Uterus (tissue), 2 donors: ENCODE results near the gene MUC13.

Source experiments
- CTCF ChIP-seq, 4 experiments: fragments of 200-600 bp in 2 of 4; fragments of 450-650 bp in 2 of 4; sonication (generic) in 2 of 4; IDR thresholded peaks; one replicate each; pipeline ENCODE4 v1.5.1; 2016 to 2019; ENCODE audit warnings: antibody characterized with exemption in 4 of 4, mild to moderate bottlenecking in 2 of 4, moderate library complexity in 1 of 4
- POLR2A ChIP-seq, 2 donors: fragments of 450-650 bp; IDR thresholded peaks; one replicate each; pipeline ENCODE4 v1.6.1; 2016; ENCODE audit warnings: antibody characterized with exemption in 2 of 2, mild to moderate bottlenecking in 1 of 2, moderate library complexity in 1 of 2

GRCh38 chr3:124877674-124878073 is 56.9 kb downstream of the MUC13 start:
- TF ChIP-seq CTCF (IDR thresholded peaks at IDR 0.05) (no peak), POLR2A (IDR thresholded peaks at IDR 0.05) (no peak)
